ENCODE results near the gene NRXN3.

The NRXN3 gene

GRCh38 chr14:79544698-79545070, 1374.5 kb downstream of the NRXN3 start:
- ChIA-PET CTCF (interaction anchor here (1.0 to 1.8 kb wide), 3 partner anchors 10 to 570 kb away, joined by 3 to 17 read pairs (median 4); no protein-coding TSS in a partner anchor), POLR2A (no interaction called here)
- no peak for DNase-seq (ENCODE audit: extremely low spot score)
- TF ChIP-seq ELF4 (IDR thresholded peaks at IDR 0.05) (no peak), FOXM1 (IDR thresholded peaks at IDR 0.05; ENCODE audit: borderline replicate concordance) (no peak), ARNT (IDR thresholded peaks at IDR 0.05) (no peak), BHLHE40 (IDR thresholded peaks at IDR 0.05; ENCODE audit: borderline replicate concordance) (no peak), SUZ12 (IDR thresholded peaks at IDR 0.05) (no peak), CTBP1 (IDR thresholded peaks at IDR 0.05; ENCODE audit: borderline replicate concordance) (no peak), ZNF384 (IDR thresholded peaks at IDR 0.05) (no peak), SP1 (IDR thresholded peaks at IDR 0.05) (no peak), FOXA1 (IDR thresholded peaks at IDR 0.05) (no peak), TARDBP (IDR thresholded peaks at IDR 0.05) (no peak), FOXK2 (IDR thresholded peaks at IDR 0.05) (no peak), L3MBTL2 (conservative IDR thresholded peaks at IDR 0.05) (no peak)

DNA sequence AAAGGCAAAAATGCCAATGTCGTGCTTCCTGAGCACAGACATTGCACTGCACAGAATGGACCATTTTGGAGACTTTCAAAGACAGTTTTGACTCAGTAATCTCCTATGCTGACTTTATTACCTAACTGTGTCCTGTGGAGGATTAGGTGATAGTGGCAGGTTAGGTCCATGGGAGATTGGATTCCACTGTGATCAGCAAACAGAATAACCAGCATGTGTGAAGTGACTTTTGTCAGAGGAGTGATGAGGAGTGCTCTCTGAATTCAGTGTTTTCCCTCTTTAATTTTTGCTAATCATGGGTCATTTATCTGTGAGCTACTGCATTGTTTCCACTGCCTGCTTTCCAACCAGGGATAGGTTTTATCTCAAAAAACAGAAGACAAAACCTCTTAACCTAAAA, 1378.7 kb downstream of the NRXN3 start:
- POLR2A ChIA-PET = no interaction called here
- no peak for TF ChIP-seq NFRKB (IDR thresholded peaks at IDR 0.05)
- no peak for TF ChIP-seq FOXK2 (IDR thresholded peaks at IDR 0.05)
- TF ChIP-seq BHLHE40 (IDR thresholded peaks at IDR 0.05; ENCODE audit: borderline replicate concordance) = no peak
- TF ChIP-seq LEF1 (IDR thresholded peaks at IDR 0.05; ENCODE audit: borderline replicate concordance) = no peak
- TF ChIP-seq TARDBP (IDR thresholded peaks at IDR 0.05) = no peak
- no peak for TF ChIP-seq HDGF (IDR thresholded peaks at IDR 0.05; ENCODE audit: borderline replicate concordance)
- no peak for TF ChIP-seq ZNF384 (IDR thresholded peaks at IDR 0.05)
- no peak for TF ChIP-seq CTBP1 (IDR thresholded peaks at IDR 0.05; ENCODE audit: borderline replicate concordance)
- no peak for TF ChIP-seq PKNOX1 (IDR thresholded peaks at IDR 0.05)
- CTCF ChIA-PET = no interaction called here
- no peak for DNase-seq (ENCODE audit: extremely low spot score)

GRCh38 chr14:79549515-79549914, 1379.3 kb downstream of the NRXN3 start:
- TF ChIP-seq NFRKB (IDR thresholded peaks at IDR 0.05) (no peak), ZNF384 (IDR thresholded peaks at IDR 0.05) (no peak), FOXM1 (IDR thresholded peaks at IDR 0.05; ENCODE audit: borderline replicate concordance) (no peak), L3MBTL2 (conservative IDR thresholded peaks at IDR 0.05) (no peak), FOXA1 (IDR thresholded peaks at IDR 0.05) (no peak), ARNT (IDR thresholded peaks at IDR 0.05) (no peak), TARDBP (IDR thresholded peaks at IDR 0.05) (no peak), PKNOX1 (IDR thresholded peaks at IDR 0.05) (no peak), FOXK2 (IDR thresholded peaks at IDR 0.05) (no peak), LEF1 (IDR thresholded peaks at IDR 0.05; ENCODE audit: borderline replicate concordance) (no peak), SUZ12 (IDR thresholded peaks at IDR 0.05) (no peak), HDGF (IDR thresholded peaks at IDR 0.05; ENCODE audit: borderline replicate concordance) (no peak), BHLHE40 (IDR thresholded peaks at IDR 0.05; ENCODE audit: borderline replicate concordance) (no peak), CTBP1 (IDR thresholded peaks at IDR 0.05; ENCODE audit: borderline replicate concordance) (no peak), ELF4 (IDR thresholded peaks at IDR 0.05) (no peak)
- DNase-seq (ENCODE audit: extremely low spot score) = no peak
- POLR2A ChIA-PET = no interaction called here
- CTCF ChIA-PET = no interaction called here

DNA sequence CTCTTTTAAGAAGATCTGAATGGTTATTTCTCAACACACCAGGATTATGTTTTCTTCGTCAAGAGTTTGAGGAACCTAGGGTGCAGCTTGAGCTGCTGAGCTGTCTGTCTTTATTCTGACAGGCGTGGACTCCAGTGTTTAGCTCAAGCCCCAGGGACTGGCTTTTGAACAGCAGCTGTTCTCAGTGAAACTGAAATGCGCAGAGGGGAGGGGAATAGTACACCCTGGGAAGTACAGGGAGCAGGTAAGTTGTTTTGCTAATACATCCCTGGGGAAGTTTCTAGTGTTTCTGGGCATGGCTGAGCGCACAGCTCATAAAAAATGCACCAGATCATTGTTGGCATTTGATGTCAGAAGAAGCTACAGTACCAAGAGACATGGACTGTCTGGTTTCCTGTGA, 1381.3 kb downstream of the NRXN3 start:
- TF ChIP-seq FOXK2 (IDR thresholded peaks at IDR 0.05) (no peak), FOXM1 (IDR thresholded peaks at IDR 0.05; ENCODE audit: borderline replicate concordance) (no peak), BHLHE40 (IDR thresholded peaks at IDR 0.05; ENCODE audit: borderline replicate concordance) (no peak), ZNF384 (IDR thresholded peaks at IDR 0.05) (no peak), ARNT (IDR thresholded peaks at IDR 0.05) (no peak), TARDBP (IDR thresholded peaks at IDR 0.05) (no peak), L3MBTL2 (conservative IDR thresholded peaks at IDR 0.05) (no peak), ELF4 (IDR thresholded peaks at IDR 0.05) (no peak), SUZ12 (IDR thresholded peaks at IDR 0.05) (no peak), CTBP1 (IDR thresholded peaks at IDR 0.05; ENCODE audit: borderline replicate concordance) (no peak), LEF1 (IDR thresholded peaks at IDR 0.05; ENCODE audit: borderline replicate concordance) (no peak), SP1 (IDR thresholded peaks at IDR 0.05) (no peak), NFRKB (IDR thresholded peaks at IDR 0.05) (no peak)
- ChIA-PET POLR2A (no interaction called here), CTCF (interaction anchor here (0.6 kb wide), 1 partner anchor 12 kb away, joined by 3 read pairs; no protein-coding TSS in a partner anchor)
- DNase-seq (ENCODE audit: extremely low spot score) = no peak

- ChIA-PET CTCF (interaction anchor here (0.8 kb wide), 1 partner anchor 555 kb away, joined by 3 read pairs; no protein-coding TSS in a partner anchor), POLR2A (no interaction called here)
- no peak for TF ChIP-seq SP1 (IDR thresholded peaks at IDR 0.05)
- no peak for TF ChIP-seq HDGF (IDR thresholded peaks at IDR 0.05; ENCODE audit: borderline replicate concordance)
- no peak for TF ChIP-seq FOXM1 (IDR thresholded peaks at IDR 0.05; ENCODE audit: borderline replicate concordance)
- no peak for TF ChIP-seq L3MBTL2 (conservative IDR thresholded peaks at IDR 0.05)
- no peak for TF ChIP-seq ELF4 (IDR thresholded peaks at IDR 0.05)
- TF ChIP-seq NFRKB (IDR thresholded peaks at IDR 0.05) = no peak
- TF ChIP-seq BHLHE40 (IDR thresholded peaks at IDR 0.05; ENCODE audit: borderline replicate concordance) = no peak
- TF ChIP-seq SUZ12 (IDR thresholded peaks at IDR 0.05) = no peak
- TF ChIP-seq PKNOX1 (IDR thresholded peaks at IDR 0.05) = no peak
- TF ChIP-seq FOXA1 (IDR thresholded peaks at IDR 0.05) = no peak
- no peak for TF ChIP-seq ARNT (IDR thresholded peaks at IDR 0.05)
- TF ChIP-seq TARDBP (IDR thresholded peaks at IDR 0.05) = no peak
- TF ChIP-seq ZNF384 (IDR thresholded peaks at IDR 0.05) = no peak
- no peak for TF ChIP-seq CTBP1 (IDR thresholded peaks at IDR 0.05; ENCODE audit: borderline replicate concordance)
- no peak for TF ChIP-seq FOXK2 (IDR thresholded peaks at IDR 0.05)
- TF ChIP-seq LEF1 (IDR thresholded peaks at IDR 0.05; ENCODE audit: borderline replicate concordance) = no peak
- no peak for DNase-seq (ENCODE audit: extremely low spot score)
These were observed 1382.6 kb downstream of the NRXN3 start for GRCh38 chr14:79552778-79553177.

GRCh38 chr14:79554816-79555215, 1384.6 kb downstream of the NRXN3 start:
- DNase-seq (ENCODE audit: extremely low spot score) = no peak
- CTCF ChIA-PET = no interaction called here
- TF ChIP-seq ZNF384 (IDR thresholded peaks at IDR 0.05) = no peak
- TF ChIP-seq NFRKB (IDR thresholded peaks at IDR 0.05) = no peak
- TF ChIP-seq FOXK2 (IDR thresholded peaks at IDR 0.05) = no peak
- no peak for TF ChIP-seq L3MBTL2 (conservative IDR thresholded peaks at IDR 0.05)
- TF ChIP-seq SUZ12 (IDR thresholded peaks at IDR 0.05) = no peak
- no peak for TF ChIP-seq FOXM1 (IDR thresholded peaks at IDR 0.05; ENCODE audit: borderline replicate concordance)
- no peak for TF ChIP-seq PKNOX1 (IDR thresholded peaks at IDR 0.05)
- TF ChIP-seq SP1 (IDR thresholded peaks at IDR 0.05) = no peak
- TF ChIP-seq TARDBP (IDR thresholded peaks at IDR 0.05) = no peak
- no peak for TF ChIP-seq FOXA1 (IDR thresholded peaks at IDR 0.05)
- no peak for TF ChIP-seq ELF4 (IDR thresholded peaks at IDR 0.05)
- no peak for TF ChIP-seq ARNT (IDR thresholded peaks at IDR 0.05)
- no peak for TF ChIP-seq BHLHE40 (IDR thresholded peaks at IDR 0.05; ENCODE audit: borderline replicate concordance)
- TF ChIP-seq LEF1 (IDR thresholded peaks at IDR 0.05; ENCODE audit: borderline replicate concordance) = no peak
- no peak for TF ChIP-seq HDGF (IDR thresholded peaks at IDR 0.05; ENCODE audit: borderline replicate concordance)
- no peak for TF ChIP-seq CTBP1 (IDR thresholded peaks at IDR 0.05; ENCODE audit: borderline replicate concordance)
- POLR2A ChIA-PET = no interaction called here

Measured in HEK293T (cell line).